Measurements from ENCODE around the gene PRKAB1. TPM values are rescaled to one million over a fixed set of nuclear protein-coding genes. Genes with fewer than 3 reads are reported as not detected.
A peak's percentile ranks its signal among the peaks of the same experiment; 100 is the strongest.

The PRKAB1 gene
- total RNA-seq, 1 experiment from 2014 or later = 16.2 TPM

DNA sequence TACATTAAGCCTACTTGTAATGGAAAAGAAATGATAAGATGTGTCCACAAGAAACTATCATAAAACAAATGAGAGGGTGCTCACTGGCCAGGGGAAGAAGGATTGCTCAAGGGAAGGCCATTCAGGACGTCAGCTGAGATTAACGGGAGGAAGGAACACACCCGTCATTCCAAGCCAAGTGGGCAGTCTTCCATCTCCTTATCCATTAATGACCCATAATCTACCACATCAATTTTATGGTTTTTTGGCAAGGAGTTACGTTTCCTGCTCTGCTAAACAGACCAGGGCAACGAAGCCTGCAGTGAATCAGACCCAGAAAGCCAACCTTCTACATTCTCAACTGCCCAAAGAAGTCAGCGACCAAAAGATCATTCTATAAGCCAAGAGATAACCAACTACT is 25.1 kb downstream of the PRKAB1 start:
- peak overlapping the region; percentile 75 for H3K27ac ChIP-seq (ENCODE audit: low read length)
- ATAC-seq (peak; percentile 97), DNase-seq (peak; percentile 98)
- no peaks in the 10 kb centered on the region for H3K9me3 ChIP-seq (ENCODE audit: low read length)
- no TSS peak for BruUV-seq (replicated peaks)
- H3K27me3 ChIP-seq (ENCODE audit: low read length) = no peaks in the 10 kb centered on the region
- H2AFZ ChIP-seq (ENCODE audit: low read length) = no peak overlapping the region
- no peaks in the 10 kb centered on the region for H4K20me1 ChIP-seq (ENCODE audit: low read length)
- H3K36me3 ChIP-seq (ENCODE audit: low read depth, low read length) = peaks cover 21% of the 10 kb centered on the region; the same call in 1 of the 2 replicates
- no peaks in the 10 kb centered on the region for H3F3A ChIP-seq (ENCODE audit: low read length, unreplicated experiment)
- TF ChIP-seq, protein P1, sequence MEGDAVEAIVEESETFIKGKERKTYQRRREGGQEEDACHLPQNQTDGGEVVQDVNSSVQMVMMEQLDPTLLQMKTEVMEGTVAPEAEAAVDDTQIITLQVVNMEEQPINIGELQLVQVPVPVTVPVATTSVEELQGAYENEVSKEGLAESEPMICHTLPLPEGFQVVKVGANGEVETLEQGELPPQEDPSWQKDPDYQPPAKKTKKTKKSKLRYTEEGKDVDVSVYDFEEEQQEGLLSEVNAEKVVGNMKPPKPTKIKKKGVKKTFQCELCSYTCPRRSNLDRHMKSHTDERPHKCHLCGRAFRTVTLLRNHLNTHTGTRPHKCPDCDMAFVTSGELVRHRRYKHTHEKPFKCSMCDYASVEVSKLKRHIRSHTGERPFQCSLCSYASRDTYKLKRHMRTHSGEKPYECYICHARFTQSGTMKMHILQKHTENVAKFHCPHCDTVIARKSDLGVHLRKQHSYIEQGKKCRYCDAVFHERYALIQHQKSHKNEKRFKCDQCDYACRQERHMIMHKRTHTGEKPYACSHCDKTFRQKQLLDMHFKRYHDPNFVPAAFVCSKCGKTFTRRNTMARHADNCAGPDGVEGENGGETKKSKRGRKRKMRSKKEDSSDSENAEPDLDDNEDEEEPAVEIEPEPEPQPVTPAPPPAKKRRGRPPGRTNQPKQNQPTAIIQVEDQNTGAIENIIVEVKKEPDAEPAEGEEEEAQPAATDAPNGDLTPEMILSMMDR (conservative IDR thresholded peaks at IDR 0.05; ENCODE audit: low read depth, low read length) = no peak
- TF ChIP-seq EZH2phosphoT487 (IDR thresholded peaks at IDR 0.05; ENCODE audit: borderline replicate concordance, low read length) (no peak), EZH2 (IDR thresholded peaks at IDR 0.05; ENCODE audit: low read length, unreplicated experiment) (no peak)
- ChIA-PET POLR2A (ENCODE audit: unreplicated experiment) (no interaction called here), CTCF (no interaction called here)
- H3K4me2 ChIP-seq (ENCODE audit: low read length) = peak overlapping the region; percentile 40
- H3K4me3 ChIP-seq (ENCODE audit: low read length) = no peak overlapping the region
- H3K4me1 ChIP-seq (ENCODE audit: insufficient read depth, low read length) = peaks cover 19% of the 10 kb centered on the region
- intact Hi-C loops (cut with micrococcal nuclease) = loop anchor here (1.0 to 2.0 kb wide), 3 partner anchors 23 to 210 kb away; no protein-coding TSS in a partner anchor
- no peak overlapping the region for H3K9ac ChIP-seq (ENCODE audit: low read length)
- no peaks in the 10 kb centered on the region for H3K79me2 ChIP-seq (ENCODE audit: low read length)
- H3K9me2 ChIP-seq (replicated peaks; ENCODE audit: low read length) = no peaks in the 10 kb centered on the region

DNA sequence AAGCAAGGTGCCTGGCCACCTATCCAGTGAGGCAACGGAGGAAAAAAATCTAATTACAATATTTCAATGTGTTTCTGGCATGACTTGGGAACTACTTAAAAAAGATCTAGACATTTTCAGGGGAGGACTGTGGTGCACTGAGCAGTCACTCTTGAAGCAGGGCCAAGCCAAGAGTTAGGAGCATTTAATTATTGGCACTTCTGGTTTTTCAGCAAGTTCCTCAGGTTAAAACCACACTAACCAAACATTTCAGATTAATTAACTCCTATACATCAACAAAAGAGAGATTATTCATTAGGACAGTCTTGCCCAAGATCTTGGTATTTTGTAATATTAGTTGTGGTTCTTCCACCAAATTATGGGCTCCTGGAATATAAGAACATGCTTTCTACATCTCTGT is 25.6 kb downstream of the PRKAB1 start:
- Histone ChIP-seq H3K9me3 (ENCODE audit: low read length) (no peaks in the 10 kb centered on the region), H3F3A (ENCODE audit: low read length, unreplicated experiment) (no peaks in the 10 kb centered on the region), H2AFZ (ENCODE audit: low read length) (no peak overlapping the region), H3K4me3 (ENCODE audit: low read length) (no peak overlapping the region), H3K4me2 (ENCODE audit: low read length) (peak overlapping the region; percentile 40), H3K27me3 (ENCODE audit: low read length) (no peaks in the 10 kb centered on the region), H3K9ac (ENCODE audit: low read length) (peak overlapping the region; percentile 7; the same call in 1 of the 2 replicates), H3K9me2 (replicated peaks; ENCODE audit: low read length) (no peaks in the 10 kb centered on the region), H3K79me2 (ENCODE audit: low read length) (no peaks in the 10 kb centered on the region), H4K20me1 (ENCODE audit: low read length) (no peaks in the 10 kb centered on the region), H3K27ac (ENCODE audit: low read length) (peak overlapping the region; percentile 75), H3K4me1 (ENCODE audit: insufficient read depth, low read length) (peaks cover 19% of the 10 kb centered on the region), H3K36me3 (ENCODE audit: low read depth, low read length) (peaks cover 22% of the 10 kb centered on the region; the same call in 1 of the 2 replicates)
- BruUV-seq (replicated peaks) = no TSS peak
- ATAC-seq (no peak; the same call in 1 of the 2 replicates), DNase-seq (no peak)
- intact Hi-C loops (cut with micrococcal nuclease) = loop anchor here (1.0 to 2.0 kb wide), 3 partner anchors 23 to 209 kb away; no protein-coding TSS in a partner anchor
- ChIA-PET POLR2A (ENCODE audit: unreplicated experiment) (no interaction called here), CTCF (no interaction called here)
- TF ChIP-seq EZH2 (IDR thresholded peaks at IDR 0.05; ENCODE audit: low read length, unreplicated experiment) (no peak), EZH2phosphoT487 (IDR thresholded peaks at IDR 0.05; ENCODE audit: borderline replicate concordance, low read length) (no peak)
- TF ChIP-seq, protein P1 (conservative IDR thresholded peaks at IDR 0.05; ENCODE audit: low read depth, low read length) = no peak

DNA sequence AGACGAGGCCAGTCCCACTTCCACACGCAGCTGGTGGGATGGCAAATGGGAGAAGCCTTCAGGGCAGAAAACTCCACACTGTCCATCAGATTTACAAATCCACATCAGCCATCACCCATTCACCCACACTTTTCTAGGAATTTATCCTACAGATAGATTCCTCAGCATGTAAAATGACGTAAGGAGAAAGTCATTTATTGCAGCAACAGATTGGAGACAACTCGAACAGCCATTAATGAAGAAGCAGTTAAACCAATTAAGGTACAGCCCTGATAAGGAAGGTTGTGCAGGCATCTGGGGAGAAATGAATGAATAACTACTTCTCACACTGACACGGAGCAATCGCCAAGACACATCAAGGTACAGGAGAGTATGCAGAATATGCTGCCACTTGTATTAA is 26.2 kb downstream of the PRKAB1 start:
- no peak overlapping the region for H2AFZ ChIP-seq (ENCODE audit: low read length)
- H3K36me3 ChIP-seq (ENCODE audit: low read depth, low read length) = peaks cover 22% of the 10 kb centered on the region; the same call in 1 of the 2 replicates
- no peaks in the 10 kb centered on the region for H3K9me3 ChIP-seq (ENCODE audit: low read length)
- ATAC-seq (no peak), DNase-seq (no peak)
- no peaks in the 10 kb centered on the region for H4K20me1 ChIP-seq (ENCODE audit: low read length)
- no peaks in the 10 kb centered on the region for H3K79me2 ChIP-seq (ENCODE audit: low read length)
- ChIA-PET POLR2A (ENCODE audit: unreplicated experiment) (no interaction called here), CTCF (interaction anchor here (1.4 kb wide), 1 partner anchor 87 kb away, joined by 9 read pairs; no protein-coding TSS in a partner anchor)
- no peaks in the 10 kb centered on the region for H3K27me3 ChIP-seq (ENCODE audit: low read length)
- no peaks in the 10 kb centered on the region for H3F3A ChIP-seq (ENCODE audit: low read length, unreplicated experiment)
- no peak overlapping the region for H3K9ac ChIP-seq (ENCODE audit: low read length)
- peak overlapping the region; percentile 40; the same call in 1 of the 2 replicates for H3K4me2 ChIP-seq (ENCODE audit: low read length)
- peaks cover 19% of the 10 kb centered on the region for H3K4me1 ChIP-seq (ENCODE audit: insufficient read depth, low read length)
- H3K27ac ChIP-seq (ENCODE audit: low read length) = peak overlapping the region; percentile 75
- H3K4me3 ChIP-seq (ENCODE audit: low read length) = no peak overlapping the region
- TF ChIP-seq EZH2phosphoT487 (IDR thresholded peaks at IDR 0.05; ENCODE audit: borderline replicate concordance, low read length) (no peak), EZH2 (IDR thresholded peaks at IDR 0.05; ENCODE audit: low read length, unreplicated experiment) (no peak)
- TF ChIP-seq, protein P1 (conservative IDR thresholded peaks at IDR 0.05; ENCODE audit: low read depth, low read length) = no peak
- intact Hi-C loops (cut with micrococcal nuclease) = no loop called here
- BruUV-seq (replicated peaks) = no TSS peak
- H3K9me2 ChIP-seq (replicated peaks; ENCODE audit: low read length) = no peaks in the 10 kb centered on the region

Measured in PC-3 (cell line).